ENCODE measurements around the gene STRN4. TPM values are rescaled to one million over a fixed set of nuclear protein-coding genes. Genes with fewer than 3 reads are reported as not detected.

The STRN4 gene
- total and polyA plus RNA-seq, 2 donors (not counting 1 experiment from before 2014, with no cell fraction given), result 111 to 112 TPM

DNA sequence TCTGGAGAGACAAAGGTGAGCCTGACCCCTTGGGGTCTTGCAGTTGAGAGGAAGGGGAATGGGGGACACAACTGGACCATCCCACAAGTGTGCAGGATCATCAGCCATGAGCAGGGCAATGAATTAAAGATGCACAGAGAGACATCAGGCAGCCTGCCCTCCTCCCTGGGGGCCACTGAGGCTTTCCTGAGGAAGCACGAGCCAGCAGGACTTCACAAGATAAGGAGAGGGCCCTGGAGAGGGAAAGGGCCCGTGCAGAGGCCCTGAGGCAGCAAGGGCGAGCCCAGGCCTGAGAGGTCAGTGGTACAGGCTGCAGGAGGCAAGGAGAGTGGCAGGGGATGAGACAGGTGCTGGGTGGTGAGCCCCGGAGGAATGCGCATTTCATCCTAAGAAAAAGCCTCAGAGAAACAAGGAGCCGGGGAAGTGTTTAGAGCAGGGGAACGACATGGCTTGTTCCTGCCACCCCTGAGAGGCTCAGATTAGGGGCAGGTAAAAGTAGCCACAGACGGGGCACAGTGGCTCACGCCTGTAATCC is 20.3 kb downstream of the STRN4 start:
- H4K20me1 ChIP-seq (ENCODE audit: control insufficient read depth, insufficient read depth, low read length, poor library complexity, severe bottlenecking), result peaks cover 44% of the 10 kb centered on the region
- H3K4me2 ChIP-seq (replicated peaks; ENCODE audit: low read depth, low read length, poor library complexity, severe bottlenecking), result no peak overlapping the region
- no peak overlapping the region for H3K27ac Mint-ChIP-seq
- no peaks in the 10 kb centered on the region for H3K27me3 Mint-ChIP-seq
- WGBS (ENCODE audit: insufficient coverage), result 79% methylated on average over 9 of the region's 9 CpGs
- H3K9ac ChIP-seq (ENCODE audit: low read length), result no peak overlapping the region
- H3K27me3 ChIP-seq (replicated peaks in 1 of 4; ENCODE audit: control extremely low read depth in 1 of 4, control insufficient read depth in 3 of 4, insufficient read depth in 4 of 4, low read length in 3 of 4), result no peaks in the 10 kb centered on the region
- no peak overlapping the region for H3K27ac ChIP-seq (ENCODE audit: low read length in 2 of 2)
- DNase-seq (no peak), ATAC-seq (ENCODE audit: low read depth) (no peak)
- H3K79me2 ChIP-seq (ENCODE audit: control insufficient read depth, insufficient read depth, low read length), result peaks cover 74% of the 10 kb centered on the region
- no peak overlapping the region for H3K4me3 ChIP-seq (ENCODE audit: control extremely low read depth in 1 of 5, extremely low read depth in 1 of 5, insufficient read depth in 1 of 5, low read depth in 2 of 5, low read length in 4 of 5)
- H2AFZ ChIP-seq (ENCODE audit: insufficient read depth, low read depth, low read length, poor library complexity, severe bottlenecking), result no peak overlapping the region
- H3K9me3 ChIP-seq (ENCODE audit: control extremely low read depth in 1 of 3, control insufficient read depth in 2 of 3, insufficient read depth in 1 of 3, low read length in 2 of 3), result no peaks in the 10 kb centered on the region
- CTCF ChIA-PET, result interaction anchor here (1.3 to 14.9 kb wide), 2 partner anchors 23 kb away, joined by 3 to 353 read pairs; no protein-coding TSS in a partner anchor
- H3K9me3 Mint-ChIP-seq (ENCODE audit: insufficient read depth), result no peaks in the 10 kb centered on the region
- intact Hi-C loops (cut with micrococcal nuclease), result loop anchor here (5.0 kb wide), 1 partner anchor 34 kb away; no protein-coding TSS in a partner anchor
- no peak overlapping the region for H3K4me3 Mint-ChIP-seq
- peaks cover 38 to 40% of the 10 kb centered on the region in 2 donors for H3K4me1 ChIP-seq (ENCODE audit: control insufficient read depth in 2 of 2, insufficient read depth in 2 of 2, low read length in 2 of 2)
- POLR2A ChIA-PET, result interaction anchor here (0.6 to 0.7 kb wide), 4 partner anchors 16 to 666 kb away, joined by 3 to 7 read pairs (median 4); no protein-coding TSS in a partner anchor
- TF ChIP-seq EZH2 (IDR thresholded peaks at IDR 0.05; ENCODE audit: borderline replicate concordance, insufficient read depth, low read depth, low read length, poor library complexity, severe bottlenecking), result no peak
- TF ChIP-seq, protein P1, sequence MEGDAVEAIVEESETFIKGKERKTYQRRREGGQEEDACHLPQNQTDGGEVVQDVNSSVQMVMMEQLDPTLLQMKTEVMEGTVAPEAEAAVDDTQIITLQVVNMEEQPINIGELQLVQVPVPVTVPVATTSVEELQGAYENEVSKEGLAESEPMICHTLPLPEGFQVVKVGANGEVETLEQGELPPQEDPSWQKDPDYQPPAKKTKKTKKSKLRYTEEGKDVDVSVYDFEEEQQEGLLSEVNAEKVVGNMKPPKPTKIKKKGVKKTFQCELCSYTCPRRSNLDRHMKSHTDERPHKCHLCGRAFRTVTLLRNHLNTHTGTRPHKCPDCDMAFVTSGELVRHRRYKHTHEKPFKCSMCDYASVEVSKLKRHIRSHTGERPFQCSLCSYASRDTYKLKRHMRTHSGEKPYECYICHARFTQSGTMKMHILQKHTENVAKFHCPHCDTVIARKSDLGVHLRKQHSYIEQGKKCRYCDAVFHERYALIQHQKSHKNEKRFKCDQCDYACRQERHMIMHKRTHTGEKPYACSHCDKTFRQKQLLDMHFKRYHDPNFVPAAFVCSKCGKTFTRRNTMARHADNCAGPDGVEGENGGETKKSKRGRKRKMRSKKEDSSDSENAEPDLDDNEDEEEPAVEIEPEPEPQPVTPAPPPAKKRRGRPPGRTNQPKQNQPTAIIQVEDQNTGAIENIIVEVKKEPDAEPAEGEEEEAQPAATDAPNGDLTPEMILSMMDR (IDR thresholded peaks at IDR 0.05), result no peak
- peaks cover 0 to 92% of the 10 kb centered on the region in 2 experiments for H3K36me3 ChIP-seq (replicated peaks in 1 of 2; ENCODE audit: control extremely low read depth in 1 of 2, control insufficient read depth in 1 of 2, extremely low read depth in 1 of 2, insufficient read depth in 2 of 2, low read length in 1 of 2)
- H3K4me1 Mint-ChIP-seq, result peaks cover 44% of the 10 kb centered on the region
